AG08396 (cell line): ENCODE results near the gene NBEA.
"Not testable (repeated sequence)": the region's sequence is repeated elsewhere in the genome, so short reads cannot be mapped to it uniquely, and the experiment has no call there.

Experiments used
- DNase-seq: peaks from one replicate; pipeline ENCODE4 v3.0.0; 2012; ENCODE audit warnings: low spot score, mixed read lengths

The NBEA gene

GRCh38 chr13:35092251-35092650 is 150.2 kb downstream of the NBEA start:
- no peak for DNase-seq

GRCh38 chr13:35092751-35093150 is 150.7 kb downstream of the NBEA start:
- no peak for DNase-seq

GRCh38 chr13:35093356-35093755 is 151.3 kb downstream of the NBEA start:
- no peak for DNase-seq

GRCh38 chr13:35106771-35107170 is 164.7 kb downstream of the NBEA start:
- not testable (repeated sequence) for DNase-seq

- DNase-seq, result no peak
These were observed 165.5 kb downstream of the NBEA start for GRCh38 chr13:35107535-35107934.

GRCh38 chr13:35113612-35114011 is 171.5 kb downstream of the NBEA start:
- not testable (repeated sequence) for DNase-seq

- no peak for DNase-seq
These were observed 185.4 kb downstream of the NBEA start for GRCh38 chr13:35127466-35127865.

GRCh38 chr13:35129500-35129899 is 187.4 kb downstream of the NBEA start:
- no peak for DNase-seq

- no peak for DNase-seq
These were observed 189.4 kb downstream of the NBEA start for GRCh38 chr13:35131471-35131870.

GRCh38 chr13:35136585-35136984 is 194.5 kb downstream of the NBEA start:
- no peak for DNase-seq

- DNase-seq, result no peak
These were observed 197.5 kb downstream of the NBEA start for GRCh38 chr13:35139591-35139990.

GRCh38 chr13:35140321-35140720 is 198.3 kb downstream of the NBEA start:
- DNase-seq, result no peak

- DNase-seq, result no peak
These were observed 198.8 kb downstream of the NBEA start for GRCh38 chr13:35140831-35141230.

GRCh38 chr13:35143123-35143522 is 201.1 kb downstream of the NBEA start:
- DNase-seq, result no peak

- DNase-seq, result peak; percentile 2
These were observed 202.3 kb downstream of the NBEA start for GRCh38 chr13:35144166-35144890.

- no peak for DNase-seq
These were observed 204.6 kb downstream of the NBEA start for GRCh38 chr13:35146686-35147085.

GRCh38 chr13:35157143-35157755 is 215.2 kb downstream of the NBEA start:
- peak; percentile 24 for DNase-seq

- no peak for DNase-seq
These were observed 217.0 kb downstream of the NBEA start for GRCh38 chr13:35159041-35159440.

- no peak for DNase-seq
These were observed 218.8 kb downstream of the NBEA start for GRCh38 chr13:35160896-35161295.

- DNase-seq, result no peak
These were observed 220.3 kb downstream of the NBEA start for GRCh38 chr13:35162420-35162819.

GRCh38 chr13:35163674-35164073 is 221.6 kb downstream of the NBEA start:
- no peak for DNase-seq

GRCh38 chr13:35164324-35164932 is 222.4 kb downstream of the NBEA start:
- DNase-seq, result peak; percentile 16

GRCh38 chr13:35165205-35165604 is 223.1 kb downstream of the NBEA start:
- no peak for DNase-seq
